Spleen (tissue), 11 donors: ENCODE measurements around the gene PAWR. TPM values are rescaled to one million over a fixed set of nuclear protein-coding genes. Genes with fewer than 3 reads are reported as not detected.

Experiments
- DNase-seq: peaks from one replicate; pipeline ENCODE4 v3.0.0-alpha.2; 2020
- H3K27ac ChIP-seq, 8 donors: fragments of 200-600 bp; sonication (generic) in 7 of 8; 1 replicate in 4 of 8; 2 replicates in 4 of 8; pipeline versions ENCODE4 v1.5.0 to v1.8.0; 2016 to 2021; ENCODE audit warnings: inconsistent platforms in 4 of 8, mild to moderate bottlenecking in 4 of 8, moderate library complexity in 1 of 8
- H3K27me3 ChIP-seq, 7 donors: fragments of 200-600 bp; sonication (generic) in 6 of 7; replicated peaks in 1 of 7; 1 replicate in 4 of 7; 2 replicates in 3 of 7; pipeline versions ENCODE4 v1.5.0 to v1.8.0; 2016 to 2021; ENCODE audit warnings: inconsistent platforms in 3 of 7, mild to moderate bottlenecking in 1 of 7
- H3K36me3 ChIP-seq, 6 donors: fragments of 200-600 bp; sonication (generic) in 5 of 6; 1 replicate in 4 of 6; 2 replicates in 2 of 6; pipeline versions ENCODE4 v1.5.0 to v1.8.0; 2016 to 2021; ENCODE audit warnings: inconsistent platforms in 2 of 6
- H3K4me1 ChIP-seq, 6 donors: fragments of 200-600 bp; sonication (generic) in 5 of 6; 1 replicate in 3 of 6; 2 replicates in 3 of 6; pipeline versions ENCODE4 v1.5.0 to v1.8.0; 2016 to 2021; ENCODE audit warnings: inconsistent platforms in 3 of 6
- H3K4me3 ChIP-seq, 8 donors: fragments of 200-600 bp; sonication (generic) in 7 of 8; 1 replicate in 4 of 8; 2 replicates in 4 of 8; pipeline versions ENCODE4 v1.5.0 to v1.8.0; 2016 to 2021; ENCODE audit warnings: inconsistent platforms in 4 of 8, mild to moderate bottlenecking in 4 of 8, moderate library complexity in 2 of 8
- H3K9me3 ChIP-seq, 8 donors: fragments of 200-600 bp; sonication (generic) in 7 of 8; 1 replicate in 4 of 8; 2 replicates in 4 of 8; pipeline versions ENCODE4 v1.5.0 to v1.8.0; 2016 to 2021; ENCODE audit warnings: inconsistent platforms in 4 of 8
- CTCF ChIP-seq, 11 experiments: fragments of 200-600 bp in 7 of 11; fragments of 450-650 bp in 4 of 11; sonication (generic) in 4 of 11; IDR thresholded peaks in 8 of 11; conservative IDR thresholded peaks in 3 of 11; 1 replicate in 7 of 11; 2 replicates in 4 of 11; pipeline versions ENCODE4 v1.4.0 to v1.8.0; 2016 to 2021; ENCODE audit warnings: antibody characterized with exemption in 11 of 11, inconsistent platforms in 4 of 11, mild to moderate bottlenecking in 1 of 11
- POLR2A ChIP-seq, 3 donors: fragments of 450-650 bp; IDR thresholded peaks; one replicate each; pipeline ENCODE4 v1.5.1; 2017; ENCODE audit warnings: antibody characterized with exemption in 3 of 3, mild to moderate bottlenecking in 1 of 3
- POLR2AphosphoS5 ChIP-seq, 3 donors: sonication (generic); formaldehyde crosslinking; IDR thresholded peaks; one replicate each; pipeline ENCODE4 v1.5.1; 2017; ENCODE audit warnings: antibody characterized with exemption in 3 of 3
- WGBS, 5 donors: extraction: QIAGEN DNeasy Blood & Tissue Kit in 3 of 5; methylation state at CpG; one replicate each; pipeline versions ENCODE4 v1.1.5 to v1.1.7; 2013 to 2018; 5-methylcytosine and 5-hydroxymethylcytosine counted together
- intact Hi-C: fragments of 100-400 bp; cut with DNase I; formaldehyde crosslinking; loops from one replicate; pipeline ENCODE4 v1.15.0; 2023; ENCODE audit warnings: low total_unique reads
- polyA plus RNA-seq, 3 donors: library from polyadenylated mRNA; stranded (reverse); fragments of 200-250 nt; gene quantifications; one replicate each; pipeline ENCODE4 v1.2.1, GENCODE V29; 2013
- total RNA-seq, 7 donors: library from RNA; depleted of rRNA in 3 of 7; stranded (reverse); fragments of >200 nt in 3 of 7; fragmentation: NEBNext Ultra II Directional in 4 of 7; extraction: Animal tissue kit (Norgen Biotek cat#: 25700) in 4 of 7; gene quantifications; one replicate each; pipeline versions ENCODE4 v1.1.0 to v1.2.1, GENCODE V29; 2016 to 2021
- donor health status: healthy with polysubstance abuse.
- donor health status: DM: no; HTN: no; CAD: no; lungs with moderate emphysema.
- donor health status: DM: no; HTN: no; CAD: no.
- donor health status: Bipolar disorder and iron deficiency.
- donor health status: healthy.
- donor health status: DM: no; HTN: no; CAD: no.
- donor health status: DM: yes; HTN: yes; CAD: no.

The PAWR gene
- total and polyA plus RNA-seq, 10 donors: 16.1 to 38.0 (median 30.3) TPM

- WGBS, 5 donors: 83 to 95% (median 93%) methylated on average over 3 of the region's 3 CpGs
- no peaks in the 10 kb centered on the region for H3K4me1 ChIP-seq
- H3K27me3 ChIP-seq: peaks cover 0 to 11% (median 0%) of the 10 kb centered on the region in 7 donors
- H3K27ac ChIP-seq: no peak overlapping the region
- peaks cover 0 to 6% (median 0%) of the 10 kb centered on the region in 8 donors for H3K9me3 ChIP-seq
- no peaks in the 10 kb centered on the region for H3K36me3 ChIP-seq
- intact Hi-C loops: no loop called here
- no peak for DNase-seq
- no peak overlapping the region for H3K4me3 ChIP-seq
- no peak for TF ChIP-seq POLR2A (IDR thresholded peaks at IDR 0.05)
- TF ChIP-seq CTCF (IDR thresholded peaks at IDR 0.05 in 8 of 11, conservative IDR thresholded peaks at IDR 0.05 in 3 of 11): no peak
- TF ChIP-seq POLR2AphosphoS5 (IDR thresholded peaks at IDR 0.05): no peak
These were observed 17.1 kb upstream of the PAWR start for GRCh38 chr12:79707830-79708229.

- no peak overlapping the region for H3K27ac ChIP-seq
- no peak for DNase-seq
- 68 to 81% (median 72%) methylated on average over 3 of the region's 3 CpGs for WGBS, 5 donors
- H3K9me3 ChIP-seq: peaks cover 0 to 6% (median 0%) of the 10 kb centered on the region in 8 donors
- H3K4me3 ChIP-seq: no peak overlapping the region
- H3K27me3 ChIP-seq: peaks cover 0 to 11% (median 0%) of the 10 kb centered on the region in 7 donors
- H3K4me1 ChIP-seq: no peaks in the 10 kb centered on the region
- TF ChIP-seq CTCF (IDR thresholded peaks at IDR 0.05 in 8 of 11, conservative IDR thresholded peaks at IDR 0.05 in 3 of 11) (no peak), POLR2A (IDR thresholded peaks at IDR 0.05) (no peak), POLR2AphosphoS5 (IDR thresholded peaks at IDR 0.05) (no peak)
- intact Hi-C loops: no loop called here
- no peaks in the 10 kb centered on the region for H3K36me3 ChIP-seq
These were observed 15.9 kb upstream of the PAWR start for GRCh38 chr12:79706676-79707075.

- Histone ChIP-seq H3K4me1 (no peaks in the 10 kb centered on the region), H3K27me3 (peaks cover 0 to 9% (median 0%) of the 10 kb centered on the region in 7 donors), H3K36me3 (no peaks in the 10 kb centered on the region), H3K27ac (no peak overlapping the region), H3K4me3 (no peak overlapping the region), H3K9me3 (peaks cover 0 to 6% (median 0%) of the 10 kb centered on the region in 8 donors)
- DNase-seq: no peak
- intact Hi-C loops: no loop called here
- TF ChIP-seq POLR2AphosphoS5 (IDR thresholded peaks at IDR 0.05) (no peak), POLR2A (IDR thresholded peaks at IDR 0.05) (no peak), CTCF (IDR thresholded peaks at IDR 0.05 in 8 of 11, conservative IDR thresholded peaks at IDR 0.05 in 3 of 11) (no peak)
These were observed 15.4 kb upstream of the PAWR start for GRCh38 chr12:79706156-79706555.

GRCh38 chr12:79698966-79699365 lies 8.2 kb upstream of the PAWR start:
- WGBS, 5 donors: 86 to 93% (median 92%) methylated on average over 3 of the region's 3 CpGs
- no peaks in the 10 kb centered on the region for H3K36me3 ChIP-seq
- intact Hi-C loops: no loop called here
- H3K4me1 ChIP-seq: no peaks in the 10 kb centered on the region
- DNase-seq: no peak
- TF ChIP-seq POLR2A (IDR thresholded peaks at IDR 0.05) (no peak), POLR2AphosphoS5 (IDR thresholded peaks at IDR 0.05) (no peak), CTCF (IDR thresholded peaks at IDR 0.05 in 8 of 11, conservative IDR thresholded peaks at IDR 0.05 in 3 of 11) (no peak)
- no peaks in the 10 kb centered on the region for H3K9me3 ChIP-seq
- no peaks in the 10 kb centered on the region for H3K27me3 ChIP-seq
- H3K27ac ChIP-seq: no peak overlapping the region
- no peak overlapping the region for H3K4me3 ChIP-seq
